Stimulated activated CD8-positive, alpha-beta memory T cell treated with anti-CD3 and anti-CD28 coated beads, Interleukin-12 subunit alpha, Interleukin-12 subunit beta, amount 100 ng/mL, for 1 hour (primary cell): ENCODE measurements around the gene GRXCR1.

ENCODE experiments used
- DNase-seq: peaks from one replicate; pipeline ENCODE4 v3.0.0-alpha.2; 2020; ENCODE audit warnings: low read depth

The GRXCR1 gene

DNA sequence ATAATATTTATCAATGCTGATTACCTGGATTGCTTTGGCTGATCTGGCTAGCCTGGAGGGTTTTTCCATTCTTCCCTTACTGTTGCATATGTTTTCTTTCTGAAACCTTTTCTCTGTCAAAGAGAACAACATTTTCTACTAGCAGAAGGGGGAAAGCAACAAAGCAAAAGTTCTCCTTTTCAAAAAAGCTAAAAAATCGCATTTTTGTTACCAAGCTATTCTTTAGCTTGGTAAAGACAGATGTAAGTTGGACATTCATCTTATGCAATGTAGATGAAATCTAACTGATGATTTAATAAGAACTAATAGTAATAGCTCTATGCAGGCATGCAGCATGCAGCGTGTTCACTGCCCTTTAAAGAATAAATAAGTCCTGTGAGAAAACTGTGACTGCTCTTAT is at the start of gene GRXCR1:
Gene GRXCR1 (plus strand): TSS at position 301 of the 400 bp plus-strand sequence. CDS start 554 bp downstream, outside the sequence.
- DNase-seq = no peak

DNA sequence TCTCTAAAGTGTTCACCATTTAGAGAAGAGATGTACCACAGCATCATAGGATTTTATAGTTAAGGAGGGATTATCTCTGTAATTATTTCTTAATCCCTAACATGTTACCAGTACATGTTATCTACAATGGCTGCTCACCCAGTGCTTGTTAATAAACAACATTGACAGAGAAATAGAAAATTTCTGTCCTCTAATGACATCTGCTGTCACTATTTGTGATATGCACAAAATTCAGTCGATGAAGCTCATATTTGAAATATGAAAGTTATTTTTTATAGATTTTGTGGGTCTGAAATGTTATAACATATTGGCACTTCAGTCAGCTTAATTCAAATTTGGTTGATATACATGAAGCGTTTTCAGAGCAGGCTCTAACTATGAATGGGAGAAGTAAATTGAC is 48.8 kb upstream of the GRXCR1 start:
- no peak for DNase-seq

DNA sequence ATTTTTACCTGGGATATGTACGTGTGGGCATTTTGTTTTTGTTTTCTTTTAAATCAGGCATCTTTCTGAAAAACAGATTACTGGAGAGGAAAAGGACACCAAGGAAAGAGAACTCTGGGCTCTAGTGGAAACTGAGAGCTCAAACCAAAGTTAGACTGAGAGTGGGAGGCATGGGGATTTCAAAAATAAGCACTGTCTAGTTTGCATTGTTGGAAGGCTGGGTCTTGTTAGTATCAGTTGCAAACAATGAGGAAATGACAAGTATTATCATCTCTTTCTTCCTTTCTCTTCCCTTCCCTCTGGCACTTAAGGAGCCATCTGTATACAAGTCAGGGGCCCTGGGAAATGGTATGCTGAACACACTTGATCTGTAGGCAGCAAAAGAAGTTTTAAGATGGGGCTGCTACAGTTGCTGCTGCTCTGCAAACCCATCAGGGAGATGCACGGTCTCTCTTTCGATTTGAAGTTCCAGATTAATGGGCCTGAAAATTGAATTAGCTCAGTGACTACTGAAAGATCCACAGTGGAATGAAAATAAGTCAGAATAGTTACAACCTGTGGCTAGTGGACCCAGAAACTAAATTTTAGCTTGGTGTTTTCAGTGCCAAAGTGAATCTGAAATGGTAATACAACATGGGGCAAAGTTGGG is 48.0 kb upstream of the GRXCR1 start:
- DNase-seq = no peak

DNA sequence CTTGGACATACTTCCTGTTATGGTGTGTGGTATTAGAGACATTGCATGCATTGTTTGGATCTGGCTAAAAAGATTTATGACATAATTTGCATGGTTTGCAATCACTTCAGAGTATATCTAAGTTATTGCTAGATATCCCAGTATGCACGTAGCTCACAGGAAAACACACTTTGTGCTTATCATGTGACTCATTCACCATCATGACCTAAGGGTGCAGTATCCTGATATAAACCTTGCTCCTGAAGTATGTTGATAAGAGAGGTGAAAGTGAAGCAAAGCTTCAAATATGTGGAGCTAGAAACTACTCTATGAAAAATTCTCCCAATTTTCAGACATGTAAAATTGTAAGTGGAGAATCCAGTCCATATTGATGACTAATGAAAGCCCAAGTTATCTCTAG is 46.9 kb upstream of the GRXCR1 start:
- no peak for DNase-seq

DNA sequence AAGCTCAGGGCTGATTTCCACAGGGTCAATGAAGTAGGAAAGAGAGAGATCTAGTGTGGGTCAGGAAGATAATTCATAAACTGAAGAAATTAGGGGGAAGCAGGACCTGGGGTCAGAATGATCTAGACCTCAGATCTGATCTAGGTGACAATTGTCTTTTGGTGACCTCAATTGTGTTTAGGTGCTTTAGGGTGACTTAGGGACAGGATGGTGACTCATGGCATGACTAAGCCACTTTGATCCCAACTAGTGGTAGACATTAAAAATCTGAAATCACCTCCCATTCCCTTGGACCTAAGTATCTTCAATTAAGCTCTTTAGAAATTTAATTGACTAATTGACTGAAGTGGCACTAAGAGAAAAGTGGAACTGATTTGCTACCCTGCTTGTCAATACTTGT is 36.7 kb upstream of the GRXCR1 start:
- DNase-seq = no peak

DNA sequence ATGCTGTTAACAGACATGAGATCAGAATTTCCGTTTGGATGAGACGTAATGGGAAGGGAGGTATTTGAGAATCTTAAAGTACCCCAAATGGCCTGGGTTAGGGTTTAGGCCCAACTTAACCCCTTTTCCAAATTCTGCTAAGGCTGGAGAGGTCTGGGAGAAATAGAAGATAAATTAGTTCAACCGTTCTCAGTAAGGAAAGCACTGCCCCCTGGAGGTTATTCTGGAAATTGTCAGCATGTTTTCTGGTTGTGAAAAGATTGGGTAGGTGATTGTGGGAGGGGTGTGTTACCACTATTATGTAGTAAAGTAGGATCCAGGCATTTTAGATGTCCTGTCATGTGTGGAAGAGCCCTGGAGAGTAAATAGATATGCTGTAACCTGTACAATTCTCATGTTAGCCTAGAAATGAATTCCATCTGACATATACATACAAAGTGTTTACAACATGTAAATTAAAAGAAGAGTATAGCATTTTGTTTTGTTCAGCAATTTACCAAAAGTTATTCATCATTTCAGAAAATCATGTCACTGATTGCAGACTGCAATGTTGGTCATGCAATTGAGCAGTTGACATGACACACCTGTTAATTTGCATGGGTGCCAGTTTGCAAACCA is 26.8 kb upstream of the GRXCR1 start:
- peak; percentile 25 for DNase-seq

DNA sequence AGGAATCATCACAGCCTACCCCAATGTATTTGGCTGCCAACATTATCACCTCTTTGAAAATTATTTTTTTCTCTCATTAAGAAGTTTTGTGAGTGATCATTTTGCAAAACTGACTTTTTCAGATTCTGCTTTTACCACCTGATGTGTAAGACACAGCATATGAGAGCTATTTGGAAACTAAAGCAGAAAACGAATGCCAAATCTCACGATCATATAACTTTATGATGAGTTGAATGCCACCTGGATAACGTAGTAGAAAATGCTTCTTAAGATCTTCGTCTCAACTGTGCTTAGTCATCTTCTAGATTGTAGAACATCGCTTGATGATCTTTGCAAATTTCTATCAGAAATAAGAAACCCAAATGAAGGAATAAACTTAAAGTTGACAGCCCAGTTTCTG is 21.3 kb upstream of the GRXCR1 start:
- no peak for DNase-seq

DNA sequence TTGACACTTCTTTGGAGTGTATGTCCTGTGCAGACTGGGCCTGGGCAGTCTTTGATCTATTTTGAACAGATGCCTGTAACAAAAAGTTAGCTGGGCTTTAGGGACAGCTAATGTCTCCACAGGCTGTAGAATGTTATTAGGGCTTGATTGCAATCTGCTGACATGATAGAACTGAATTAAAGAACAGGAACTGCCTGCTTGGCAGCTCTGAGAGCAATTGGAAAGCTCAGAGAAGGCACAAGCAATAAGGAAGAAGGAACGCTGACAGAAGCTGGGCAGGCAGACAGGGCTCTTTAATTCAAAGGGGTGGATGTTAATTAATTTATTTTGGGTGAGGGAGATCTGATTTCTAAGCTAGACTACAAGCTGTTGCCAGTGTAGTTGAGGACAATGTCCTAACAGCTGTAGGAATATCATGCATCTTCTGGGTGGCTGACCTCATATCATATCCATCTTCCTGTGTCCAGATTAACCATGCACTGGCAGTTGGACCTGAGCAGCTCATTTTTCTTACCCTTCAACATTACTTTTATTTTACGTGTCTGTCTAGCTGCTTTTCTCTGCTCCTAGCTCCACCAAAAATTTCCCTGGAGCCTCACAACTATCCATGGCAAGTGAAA is 20.7 kb upstream of the GRXCR1 start:
- no peak for DNase-seq

DNA sequence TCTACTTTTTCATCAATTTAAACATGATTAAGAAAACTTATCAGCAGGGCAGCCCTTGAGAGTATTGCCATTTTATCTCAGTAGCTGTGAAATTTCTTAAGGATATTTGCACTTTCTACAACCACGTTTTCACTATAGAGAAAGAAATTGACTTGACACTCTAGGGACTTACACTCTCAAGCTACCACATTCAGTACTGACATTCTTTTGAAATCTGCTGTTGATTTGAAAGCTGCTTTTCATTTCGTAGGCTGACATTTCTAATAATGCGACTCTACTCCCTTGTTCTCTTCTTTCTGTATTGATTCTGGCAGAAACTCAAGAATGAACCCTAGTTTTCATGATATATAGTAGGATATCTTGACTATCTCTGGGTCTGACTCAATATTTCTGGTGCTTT is 13.7 kb upstream of the GRXCR1 start:
- DNase-seq = no peak

DNA sequence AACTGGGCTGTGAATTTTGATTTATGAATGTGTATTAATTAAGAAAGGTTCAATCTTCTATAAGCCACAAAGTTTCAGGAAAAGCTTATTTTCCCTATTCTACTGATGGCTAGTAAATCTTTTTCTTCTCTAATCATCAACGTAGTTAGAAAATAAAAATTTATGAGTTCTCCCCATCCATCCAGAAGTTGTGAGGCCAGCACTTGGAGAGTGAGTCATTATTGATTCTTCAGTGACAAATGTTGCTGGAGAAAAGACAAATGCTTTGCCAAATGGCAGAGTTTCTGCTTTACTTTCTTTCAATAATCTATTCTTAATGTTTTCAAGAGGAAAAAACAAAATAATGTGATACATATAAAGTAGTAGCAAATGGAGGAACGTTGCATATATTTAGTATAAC is 11.3 kb upstream of the GRXCR1 start:
- DNase-seq = no peak

DNA sequence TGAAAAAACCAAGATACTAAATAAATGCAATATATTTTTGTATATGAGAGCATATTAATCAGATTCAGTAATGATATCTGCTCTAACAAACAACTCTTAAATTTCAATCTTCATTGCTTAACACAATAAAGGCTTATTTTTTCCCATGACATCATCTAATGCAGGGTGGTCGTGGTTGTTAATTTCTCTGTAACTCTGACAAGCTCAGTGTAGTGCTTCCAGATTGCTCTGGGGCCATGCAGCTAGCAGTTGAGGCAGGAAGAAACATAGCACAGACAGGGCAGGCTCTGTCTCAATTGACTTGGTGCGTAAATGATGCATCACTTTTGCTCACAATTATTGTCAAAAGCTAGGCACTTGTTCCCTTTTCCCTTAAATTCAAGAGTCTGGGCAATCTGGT is 869 bp upstream of the GRXCR1 start:
- DNase-seq = no peak

DNA sequence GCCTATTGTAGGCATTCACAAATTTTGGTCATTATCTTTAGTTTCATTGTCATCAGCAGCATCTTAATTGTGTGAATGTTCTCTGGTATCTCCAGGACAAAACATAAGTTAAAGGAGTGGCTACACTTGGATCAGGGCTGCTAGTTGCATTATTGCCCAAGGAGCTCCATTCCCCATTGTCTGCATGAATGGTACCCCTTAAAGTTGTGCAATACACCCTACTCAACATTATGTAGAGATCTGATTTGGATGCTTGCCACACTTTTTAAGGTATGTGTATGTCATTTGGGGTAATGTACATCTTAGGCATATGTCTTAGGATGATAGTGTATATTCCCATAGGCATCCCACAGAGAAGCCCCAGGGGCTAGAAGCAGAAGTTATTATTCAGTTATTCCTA is 2.9 kb downstream of the GRXCR1 start:
- no peak for DNase-seq

DNA sequence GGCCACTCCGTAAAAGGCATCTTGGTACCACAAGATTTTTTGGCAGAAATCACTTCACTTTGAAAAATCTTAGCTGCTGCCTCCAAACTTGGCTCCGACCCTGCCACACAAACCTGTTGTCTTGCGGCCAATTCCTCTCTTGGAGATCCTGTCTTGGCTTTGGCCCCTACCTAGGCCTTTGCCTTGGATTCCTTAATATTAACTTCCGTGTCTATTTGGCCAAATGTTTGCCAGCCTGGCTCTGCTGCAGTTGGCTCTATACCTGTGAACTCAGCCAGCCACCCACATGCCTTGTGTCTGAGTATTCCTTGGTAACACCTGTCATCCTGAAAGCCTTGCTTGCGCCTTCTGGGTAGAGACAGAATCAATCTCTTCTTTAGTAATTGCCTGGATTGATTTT is 12.5 kb downstream of the GRXCR1 start:
- no peak for DNase-seq

DNA sequence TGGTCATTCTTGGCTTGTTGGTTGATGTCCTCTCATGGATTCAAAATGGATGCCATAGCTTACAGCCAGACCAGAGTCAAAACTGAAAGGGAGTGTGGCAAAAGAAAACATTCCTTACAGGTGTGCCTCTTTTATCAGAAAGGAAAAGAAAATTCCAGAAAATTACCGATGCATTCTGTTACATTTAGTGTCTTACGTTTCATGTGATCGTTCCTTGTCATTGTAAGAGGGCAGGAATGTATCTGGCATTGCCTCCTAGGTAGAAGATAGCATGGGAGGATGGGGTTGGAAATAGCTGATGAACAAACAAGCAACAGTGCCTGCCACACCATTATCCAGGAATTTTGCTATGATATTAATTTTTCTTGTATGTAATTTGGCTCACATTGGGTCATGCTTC is 13.1 kb downstream of the GRXCR1 start:
- DNase-seq = no peak

DNA sequence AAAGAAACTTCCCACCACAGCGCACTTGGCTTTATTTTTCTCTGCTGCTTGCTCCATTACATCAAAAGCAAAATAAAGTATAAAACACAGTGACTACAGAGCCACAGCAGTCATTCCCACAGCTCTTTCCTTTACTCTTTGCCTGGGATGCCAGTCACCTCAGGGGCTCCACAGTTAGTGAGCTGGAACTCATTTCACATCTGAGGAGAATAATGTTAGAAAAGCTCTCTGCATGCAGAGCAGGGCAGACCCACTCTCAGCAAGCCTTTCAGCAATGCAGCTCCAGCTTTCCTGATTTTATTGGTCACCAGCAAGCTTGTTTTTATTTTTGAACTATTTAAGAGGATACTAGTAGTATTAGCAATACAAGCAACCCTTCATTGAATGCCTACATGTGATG is 13.8 kb downstream of the GRXCR1 start:
- DNase-seq = no peak

DNA sequence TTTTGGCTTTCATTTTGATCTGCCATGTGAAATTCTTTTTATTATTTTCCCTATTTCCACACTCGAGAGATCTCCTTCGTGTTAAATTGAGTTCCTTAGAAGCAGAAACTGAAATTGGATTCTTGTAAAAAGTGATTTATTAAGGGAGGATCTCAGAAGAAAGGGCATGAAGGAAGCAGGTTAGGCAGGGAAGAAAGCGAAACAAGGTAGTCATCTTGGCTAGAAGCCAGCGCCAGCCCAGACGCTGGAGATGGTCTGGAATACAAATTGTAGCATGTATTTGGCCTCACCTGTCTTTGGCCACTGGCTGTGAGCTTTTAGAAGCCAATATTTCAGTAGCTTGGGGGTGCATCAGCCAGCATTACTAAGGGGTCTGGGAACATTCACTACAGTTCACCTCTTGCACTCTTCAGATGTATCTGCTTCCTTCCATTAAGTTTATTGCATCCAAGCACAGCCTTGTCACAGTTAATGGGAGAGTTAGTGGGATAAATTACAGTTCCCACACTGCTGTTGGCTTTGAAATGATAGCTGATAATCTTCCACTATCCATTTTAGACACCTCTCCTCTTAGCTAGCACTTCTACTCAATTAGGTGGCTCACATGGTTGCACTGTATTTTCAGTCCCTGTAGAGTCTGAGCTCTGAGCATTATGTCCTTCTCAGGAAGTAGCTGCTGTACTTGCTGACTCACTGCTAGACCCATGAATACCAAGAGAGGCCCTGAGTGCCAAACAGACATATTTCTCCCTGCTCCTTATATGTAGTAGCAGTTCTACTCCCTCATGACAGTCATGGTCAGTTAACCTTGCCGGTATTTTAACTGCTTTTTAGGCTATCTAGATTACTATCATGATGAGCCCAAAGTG is 14.6 kb downstream of the GRXCR1 start:
- no peak for DNase-seq

DNA sequence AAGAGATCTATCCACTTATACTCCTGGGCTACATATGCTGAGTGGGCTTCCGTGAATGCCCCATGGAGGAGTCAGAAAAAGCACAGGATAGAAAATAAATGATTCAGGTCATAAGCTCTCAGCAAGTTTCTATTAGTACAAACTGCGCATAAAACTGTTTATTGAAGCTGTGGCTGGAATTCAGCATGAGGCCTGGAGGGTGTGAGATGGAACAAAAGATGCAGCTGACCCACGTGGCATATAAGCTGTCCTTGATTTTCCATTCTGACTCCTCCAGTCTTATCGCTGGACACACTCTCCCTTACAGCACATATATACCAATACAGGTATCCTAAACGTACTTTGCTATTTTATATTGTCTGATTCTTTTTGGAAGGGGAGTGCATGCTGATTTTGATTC is 17.9 kb downstream of the GRXCR1 start:
- no peak for DNase-seq

DNA sequence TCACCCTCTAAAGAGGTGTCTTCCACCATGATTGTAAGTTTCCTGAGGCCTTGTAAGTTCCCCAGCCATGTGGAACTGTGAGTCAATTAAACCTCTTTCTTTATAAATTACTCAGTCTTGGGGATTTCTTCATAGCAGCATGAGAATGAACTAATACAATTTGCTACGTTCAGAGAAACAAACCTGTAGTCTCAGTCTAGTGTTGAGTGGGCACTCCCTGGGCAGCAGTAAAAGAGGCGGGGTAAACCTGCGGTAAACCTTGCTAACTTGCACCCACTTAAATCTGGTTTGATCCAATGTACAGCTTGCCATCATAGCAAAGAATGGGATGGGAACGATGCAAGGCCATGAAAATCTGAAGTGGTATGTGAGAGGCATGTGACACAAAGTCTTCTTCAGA is 22.4 kb downstream of the GRXCR1 start:
- DNase-seq = no peak

DNA sequence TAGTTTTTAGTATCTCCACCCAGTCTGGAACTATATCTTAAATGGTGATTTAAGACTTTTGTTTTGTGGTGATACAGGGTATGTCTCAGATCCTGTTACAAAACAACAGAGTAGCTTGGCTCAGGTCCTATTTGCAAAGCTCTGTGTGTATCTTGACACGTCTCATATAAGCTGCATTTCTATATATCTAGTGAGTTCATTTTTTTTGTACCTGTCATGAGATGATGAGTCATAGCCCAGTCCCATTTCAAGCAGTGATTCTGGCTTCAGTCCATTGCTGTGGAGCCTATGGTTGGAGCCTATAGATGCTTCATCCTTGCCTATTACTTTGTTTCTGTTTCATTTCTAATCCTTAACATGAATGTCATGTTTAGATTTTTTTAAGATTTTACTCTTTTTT is 23.0 kb downstream of the GRXCR1 start:
- no peak for DNase-seq

DNA sequence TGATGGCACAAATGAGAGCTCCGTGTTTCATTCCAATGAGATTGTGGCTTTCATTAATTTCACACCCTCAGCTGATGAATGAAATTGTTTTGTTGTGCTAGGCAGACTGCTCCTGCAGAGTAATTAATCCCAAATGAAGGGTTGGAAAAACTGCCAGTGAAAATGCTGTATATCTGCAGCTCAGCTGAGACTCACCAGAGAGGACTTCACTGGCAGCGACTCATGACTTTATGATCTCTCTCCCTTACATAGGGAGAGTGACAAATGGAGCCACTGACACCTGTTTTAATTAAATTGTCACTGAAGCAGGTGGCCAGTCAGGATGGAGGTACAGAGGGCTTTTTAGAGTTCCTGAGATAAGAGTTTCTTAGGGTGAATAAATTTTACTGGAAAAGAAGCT is 24.8 kb downstream of the GRXCR1 start:
- no peak for DNase-seq

DNA sequence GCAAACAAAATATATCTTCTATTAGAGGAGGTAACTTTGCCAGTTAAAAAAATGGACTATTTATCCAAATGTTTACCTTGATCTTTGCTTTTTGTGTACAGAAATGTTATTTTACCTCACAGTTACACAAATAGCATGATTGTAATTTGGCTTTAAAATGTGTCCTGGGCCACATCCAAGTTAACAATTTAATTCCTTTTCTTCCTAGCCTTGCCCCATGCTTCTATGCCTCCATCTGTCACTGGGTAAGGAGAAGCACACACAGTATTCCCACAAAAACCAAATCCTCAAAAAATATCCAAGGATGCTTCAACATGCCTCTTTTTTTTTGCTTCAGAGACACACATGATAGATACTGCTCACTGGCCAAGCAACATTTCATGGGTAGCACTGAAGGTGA is 30.9 kb downstream of the GRXCR1 start:
- no peak for DNase-seq

DNA sequence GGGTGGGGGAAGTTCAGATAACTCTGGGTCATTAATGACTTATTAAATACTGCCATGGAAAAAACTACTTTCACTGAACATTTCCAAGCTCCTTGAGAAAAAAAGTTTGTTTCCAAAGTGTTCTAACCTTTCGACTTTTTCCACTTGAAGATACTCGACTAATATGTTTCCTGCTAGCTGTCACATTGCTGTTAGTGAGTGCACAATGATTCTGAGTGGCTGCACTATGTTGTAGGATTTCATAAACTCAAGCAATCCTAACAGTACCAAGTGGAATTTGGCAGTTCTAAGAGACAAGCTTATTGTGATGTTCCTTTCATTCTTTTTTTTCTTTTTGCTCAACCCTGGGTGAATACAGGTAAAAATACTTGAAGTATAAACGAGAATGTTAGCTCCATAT is 33.4 kb downstream of the GRXCR1 start:
- DNase-seq = no peak

DNA sequence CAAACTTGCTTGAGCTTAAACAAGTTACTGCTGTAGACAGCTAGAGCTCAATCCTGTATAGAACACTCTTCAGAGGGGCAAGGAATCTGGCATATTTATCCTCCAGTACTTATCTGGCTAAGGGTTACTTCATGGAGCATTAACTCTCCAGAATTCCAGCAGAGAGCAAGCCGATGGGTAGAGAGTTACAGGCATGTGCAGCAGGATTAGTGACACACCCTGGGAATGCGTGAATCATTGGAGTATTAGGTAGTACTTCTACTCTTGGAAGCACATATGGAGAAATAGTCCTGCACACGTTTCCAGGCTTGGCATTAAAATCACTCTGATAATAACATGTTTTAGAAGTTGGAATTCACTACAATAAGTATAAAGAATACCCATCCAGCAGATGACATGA is 35.4 kb downstream of the GRXCR1 start:
- no peak for DNase-seq
